T-helper 1 cell treated with Interleukin-12 subunit alpha and Interleukin-12 subunit beta and Interleukin-4 antibody, amounts not matched to agents 30 μg/mL and 1 μg/mL, for 36 hours (primary cell): ENCODE data around the gene ITCH.

ENCODE experiments used
- H3K27ac Mint-ChIP-seq: one replicate; pipeline ENCODE4 v1.8.0; 2021; ENCODE audit warnings: mild to moderate bottlenecking, mixed read lengths
- H3K27me3 Mint-ChIP-seq: one replicate; pipeline ENCODE4 v1.8.0; 2021; ENCODE audit warnings: low read depth, mixed read lengths
- H3K36me3 Mint-ChIP-seq: one replicate; pipeline ENCODE4 v1.8.0; 2021; ENCODE audit warnings: low read depth, mixed read lengths
- H3K4me1 Mint-ChIP-seq: one replicate; pipeline ENCODE4 v1.8.0; 2021; ENCODE audit warnings: low read depth, mixed read lengths
- H3K4me3 Mint-ChIP-seq: one replicate; pipeline ENCODE4 v1.8.0; 2021; ENCODE audit warnings: mild to moderate bottlenecking, moderate library complexity, mixed read lengths
- H3K9me3 Mint-ChIP-seq: one replicate; pipeline ENCODE4 v1.8.0; 2021; ENCODE audit warnings: mixed read lengths

Gene ITCH

DNA sequence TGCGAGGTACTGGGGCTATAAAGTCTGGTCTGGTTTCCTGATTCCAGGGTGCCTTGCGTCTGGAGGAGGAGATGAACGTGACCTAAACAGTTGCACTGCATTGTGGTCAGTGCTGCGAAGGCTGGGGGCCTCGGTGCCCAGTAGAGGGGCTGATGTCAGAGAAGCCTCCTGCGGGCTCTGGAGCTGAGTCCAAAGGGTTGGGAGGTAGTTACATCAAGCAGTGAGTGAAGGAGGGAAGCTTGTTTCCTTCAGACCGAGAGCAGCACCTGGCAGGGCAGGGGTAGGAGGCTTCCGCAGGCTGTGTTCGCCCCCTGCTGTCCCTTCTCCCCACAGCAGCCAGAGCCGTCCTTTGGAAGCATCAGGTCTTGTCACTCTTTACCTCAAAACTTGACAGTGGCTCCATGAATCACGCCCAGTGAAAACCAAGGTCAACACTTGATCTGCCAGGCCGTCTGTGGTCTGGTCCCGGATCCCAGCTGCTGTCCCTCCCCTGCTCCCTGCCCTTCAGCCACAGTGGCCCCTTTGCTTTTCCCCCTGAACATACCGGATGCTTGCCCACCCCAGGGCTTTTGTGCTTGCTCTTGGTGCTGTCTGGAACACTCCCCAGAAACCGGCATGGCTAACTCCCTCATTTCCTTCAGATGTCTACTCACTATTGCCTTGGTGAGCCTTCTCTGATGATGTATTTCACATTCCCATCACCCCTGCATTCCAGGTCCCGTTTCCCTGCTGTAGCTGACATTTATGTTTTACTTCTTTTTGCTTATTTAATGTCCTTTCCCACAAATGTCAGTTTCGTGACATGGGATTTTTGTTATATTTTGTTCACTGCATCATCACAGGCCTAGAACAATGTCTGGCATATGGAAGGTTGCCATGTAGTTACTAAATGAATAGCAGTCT lies 160.1 kb downstream of the ITCH start:
- Mint-ChIP-seq H3K27me3 (no peaks in the 10 kb centered on the region), H3K36me3 (peaks cover 10% of the 10 kb centered on the region), H3K9me3 (no peaks in the 10 kb centered on the region), H3K27ac (peak overlapping the region; percentile 59), H3K4me3 (no peak overlapping the region), H3K4me1 (peaks cover 13% of the 10 kb centered on the region)

- H3K27ac Mint-ChIP-seq = no peak overlapping the region
These were observed 161.4 kb downstream of the ITCH start for GRCh38 chr20:34524426-34524825.

DNA sequence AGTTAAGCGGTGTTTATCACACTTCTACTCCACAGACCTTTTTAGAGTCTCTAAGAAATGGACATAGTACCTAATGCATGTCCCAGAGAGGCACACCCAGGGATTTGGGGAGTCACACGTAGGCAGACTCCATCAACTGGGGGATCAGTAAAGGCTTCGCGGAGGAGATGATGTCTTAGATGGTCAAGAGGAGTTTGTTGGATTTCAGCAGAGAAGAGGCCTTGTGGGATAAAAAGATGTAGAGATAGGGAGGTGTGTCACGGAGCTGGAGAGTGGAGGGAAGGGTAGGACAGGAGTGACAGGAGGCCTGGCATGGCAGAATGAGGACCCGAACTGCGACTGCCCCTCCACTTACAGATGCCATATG lies 162.3 kb downstream of the ITCH start:
- H3K27ac Mint-ChIP-seq = no peak overlapping the region
- no peak overlapping the region for H3K4me3 Mint-ChIP-seq

More at GRCh38 chr20:34524426-34524825, 161.4 kb downstream of the ITCH start:
- peaks cover 8% of the 10 kb centered on the region for H3K4me1 Mint-ChIP-seq
- H3K27me3 Mint-ChIP-seq = no peaks in the 10 kb centered on the region
- peaks cover 15% of the 10 kb centered on the region for H3K36me3 Mint-ChIP-seq
- no peaks in the 10 kb centered on the region for H3K9me3 Mint-ChIP-seq
- H3K4me3 Mint-ChIP-seq = no peak overlapping the region

GRCh38 chr20:34525709-34526416 lies 162.8 kb downstream of the ITCH start:
- peaks cover 7% of the 10 kb centered on the region for H3K4me1 Mint-ChIP-seq
- peaks cover 18% of the 10 kb centered on the region for H3K36me3 Mint-ChIP-seq
- H3K4me3 Mint-ChIP-seq = no peak overlapping the region
- H3K9me3 Mint-ChIP-seq = no peaks in the 10 kb centered on the region
- H3K27ac Mint-ChIP-seq = no peak overlapping the region
- no peaks in the 10 kb centered on the region for H3K27me3 Mint-ChIP-seq

More for the DNA sequence above, 162.3 kb downstream of the ITCH start:
- Mint-ChIP-seq H3K36me3 (peaks cover 15% of the 10 kb centered on the region), H3K4me1 (peaks cover 7% of the 10 kb centered on the region), H3K9me3 (no peaks in the 10 kb centered on the region), H3K27me3 (no peaks in the 10 kb centered on the region)

GRCh38 chr20:34526466-34526865 lies 163.4 kb downstream of the ITCH start:
- Mint-ChIP-seq H3K4me3 (no peak overlapping the region), H3K9me3 (no peaks in the 10 kb centered on the region), H3K27me3 (no peaks in the 10 kb centered on the region), H3K27ac (no peak overlapping the region), H3K36me3 (peaks cover 20% of the 10 kb centered on the region), H3K4me1 (peaks cover 7% of the 10 kb centered on the region)

DNA sequence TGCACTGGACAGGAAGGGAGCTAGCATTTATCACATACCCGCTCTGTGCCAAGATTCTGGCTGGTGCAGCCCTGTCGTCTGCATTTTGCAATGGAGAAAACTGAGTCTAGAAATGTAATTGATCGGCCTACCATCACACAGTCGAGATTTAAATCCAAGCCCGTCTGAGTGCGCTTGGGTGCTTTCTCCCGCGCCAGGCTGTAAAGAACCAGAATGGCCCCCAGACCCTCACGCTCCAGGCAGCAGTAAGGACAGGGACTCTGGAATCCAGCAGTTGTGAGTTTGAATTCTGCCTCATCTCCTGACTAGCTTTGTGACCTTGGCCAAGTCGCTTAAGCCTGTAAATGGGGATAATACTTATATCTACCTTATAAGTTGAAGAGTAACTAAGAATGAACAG lies 163.9 kb downstream of the ITCH start:
- Mint-ChIP-seq H3K4me1 (peaks cover 4% of the 10 kb centered on the region), H3K4me3 (no peak overlapping the region), H3K9me3 (no peaks in the 10 kb centered on the region), H3K36me3 (peaks cover 21% of the 10 kb centered on the region), H3K27ac (no peak overlapping the region), H3K27me3 (no peaks in the 10 kb centered on the region)

DNA sequence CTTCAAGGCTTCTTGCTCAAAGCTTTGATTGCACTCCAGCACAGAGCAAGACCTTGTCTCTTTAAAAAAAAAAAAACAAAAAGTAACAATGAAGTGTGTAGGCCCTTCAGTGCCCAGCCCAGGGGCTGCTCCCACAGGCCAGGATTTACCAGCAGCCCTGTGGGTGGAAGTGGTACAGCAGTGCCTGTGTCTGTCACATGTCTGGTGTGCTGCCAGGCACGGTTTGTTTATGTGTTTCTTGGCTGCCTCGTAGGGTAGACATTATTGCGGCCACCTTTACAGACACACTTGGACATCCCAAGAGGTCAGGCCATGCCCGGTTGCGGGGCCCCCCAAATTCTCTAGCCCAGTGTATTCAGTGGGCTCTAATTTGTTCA lies 165.8 kb downstream of the ITCH start:
- Mint-ChIP-seq H3K27me3 (no peaks in the 10 kb centered on the region), H3K4me3 (no peak overlapping the region), H3K9me3 (no peaks in the 10 kb centered on the region), H3K36me3 (peaks cover 15% of the 10 kb centered on the region), H3K27ac (no peak overlapping the region), H3K4me1 (no peaks in the 10 kb centered on the region)

DNA sequence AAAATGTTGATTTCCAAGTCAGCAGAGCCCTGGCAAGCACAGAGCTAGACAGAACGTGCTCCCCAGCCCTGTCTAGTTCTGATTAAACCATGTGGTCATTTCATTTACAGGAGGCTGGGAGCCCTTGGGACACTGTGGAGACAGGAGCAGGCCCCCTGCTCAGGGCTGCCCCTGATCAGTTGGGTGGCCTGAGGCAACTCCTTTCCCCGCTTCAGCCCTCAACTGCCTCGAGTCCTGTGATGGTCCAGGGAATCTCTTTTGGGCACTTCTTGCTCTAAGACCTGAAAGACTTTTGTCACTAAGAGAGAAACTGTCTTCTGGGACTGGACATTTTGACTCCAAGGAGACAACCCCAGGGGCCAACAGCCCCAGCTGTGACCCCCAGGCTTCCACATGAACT lies 166.7 kb downstream of the ITCH start:
- H3K27ac Mint-ChIP-seq = no peak overlapping the region
- no peaks in the 10 kb centered on the region for H3K27me3 Mint-ChIP-seq
- H3K4me1 Mint-ChIP-seq = no peaks in the 10 kb centered on the region
- no peaks in the 10 kb centered on the region for H3K9me3 Mint-ChIP-seq
- no peak overlapping the region for H3K4me3 Mint-ChIP-seq
- peaks cover 17% of the 10 kb centered on the region for H3K36me3 Mint-ChIP-seq

- H3K4me3 Mint-ChIP-seq = no peak overlapping the region
- no peaks in the 10 kb centered on the region for H3K9me3 Mint-ChIP-seq
- H3K27me3 Mint-ChIP-seq = no peaks in the 10 kb centered on the region
- H3K36me3 Mint-ChIP-seq = peaks cover 21% of the 10 kb centered on the region
- no peak overlapping the region for H3K27ac Mint-ChIP-seq
- no peaks in the 10 kb centered on the region for H3K4me1 Mint-ChIP-seq
These were observed 167.3 kb downstream of the ITCH start for GRCh38 chr20:34530342-34530741.

DNA sequence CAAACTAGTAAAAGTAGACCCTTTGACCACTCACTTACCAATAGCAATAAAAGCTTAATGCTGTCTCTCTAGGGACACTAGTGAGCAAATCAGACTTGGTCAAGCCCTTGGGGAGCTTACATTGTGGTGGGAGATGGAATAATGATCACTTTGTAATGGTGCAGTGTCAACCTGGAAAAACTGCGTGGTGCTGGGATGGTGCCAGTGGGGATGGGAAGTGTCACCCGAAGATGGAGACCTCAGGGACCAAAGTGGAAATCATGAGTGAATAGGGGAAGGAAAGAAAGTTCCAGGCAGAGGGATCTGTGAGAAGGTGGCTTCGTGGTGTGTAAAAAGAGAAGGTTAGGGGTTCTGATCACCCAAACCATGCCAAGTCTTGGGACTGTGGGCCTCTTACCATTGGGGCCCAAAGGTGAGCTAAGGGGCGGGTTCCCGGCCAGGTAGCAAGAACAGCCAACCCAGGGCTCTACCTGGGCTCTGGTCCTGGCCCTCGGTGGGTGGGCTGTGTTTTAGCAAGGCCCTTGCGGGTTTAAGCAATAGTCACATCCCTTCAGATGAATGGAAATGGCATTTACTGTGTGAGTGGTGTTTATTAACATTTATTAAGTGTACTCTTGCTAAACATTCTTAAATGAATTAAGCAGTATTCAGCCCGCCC lies 168.7 kb downstream of the ITCH start:
- H3K4me1 Mint-ChIP-seq = no peaks in the 10 kb centered on the region
- H3K9me3 Mint-ChIP-seq = no peaks in the 10 kb centered on the region
- H3K27me3 Mint-ChIP-seq = no peaks in the 10 kb centered on the region
- no peak overlapping the region for H3K4me3 Mint-ChIP-seq
- H3K27ac Mint-ChIP-seq = no peak overlapping the region
- peaks cover 27% of the 10 kb centered on the region for H3K36me3 Mint-ChIP-seq

DNA sequence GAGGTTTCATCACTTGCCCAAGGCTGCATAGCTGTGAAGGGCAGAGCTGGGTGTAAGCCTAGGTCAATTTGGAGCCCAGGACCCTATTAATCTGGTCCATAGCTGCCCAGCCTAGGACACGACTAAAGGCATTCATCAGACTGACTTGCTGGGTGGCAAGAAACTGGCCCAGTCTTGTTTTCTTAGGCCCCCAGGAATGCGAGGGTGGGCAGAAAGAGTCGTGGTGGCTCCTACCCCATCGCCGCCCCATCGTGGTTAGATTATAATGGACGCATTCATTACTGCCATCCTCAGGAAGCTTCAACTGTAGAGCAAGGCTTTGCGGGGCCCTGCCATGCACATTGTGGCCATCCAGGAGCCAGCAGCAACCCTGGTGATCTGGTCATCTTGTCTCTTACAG lies 169.2 kb downstream of the ITCH start:
- H3K27me3 Mint-ChIP-seq = no peaks in the 10 kb centered on the region
- peaks cover 3% of the 10 kb centered on the region for H3K4me1 Mint-ChIP-seq
- H3K4me3 Mint-ChIP-seq = no peak overlapping the region
- H3K36me3 Mint-ChIP-seq = peaks cover 31% of the 10 kb centered on the region
- no peak overlapping the region for H3K27ac Mint-ChIP-seq
- H3K9me3 Mint-ChIP-seq = no peaks in the 10 kb centered on the region

DNA sequence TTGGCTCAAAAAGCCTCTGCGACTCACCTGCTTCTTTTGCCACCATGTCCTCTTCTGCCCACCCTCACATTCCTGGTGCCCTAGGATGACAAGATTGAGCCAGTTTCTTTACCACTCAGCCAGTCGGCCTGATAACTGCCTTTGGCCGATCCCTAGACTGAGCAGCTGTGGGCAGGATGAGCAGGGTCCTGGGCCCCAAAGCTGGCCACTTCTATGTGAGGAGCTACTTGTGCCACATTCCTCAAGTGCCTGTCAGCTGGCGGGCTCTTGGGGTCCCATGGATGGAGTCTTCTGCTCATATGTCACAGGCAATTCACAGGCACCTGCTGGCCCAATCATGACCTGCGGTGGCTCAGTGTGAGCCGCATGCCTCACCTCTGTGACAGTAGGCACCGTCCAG lies 169.7 kb downstream of the ITCH start:
- H3K4me3 Mint-ChIP-seq = no peak overlapping the region
- no peaks in the 10 kb centered on the region for H3K9me3 Mint-ChIP-seq
- peaks cover 3% of the 10 kb centered on the region for H3K4me1 Mint-ChIP-seq
- H3K27ac Mint-ChIP-seq = no peak overlapping the region
- peaks cover 29% of the 10 kb centered on the region for H3K36me3 Mint-ChIP-seq
- H3K27me3 Mint-ChIP-seq = no peaks in the 10 kb centered on the region

- peaks cover 3% of the 10 kb centered on the region for H3K4me1 Mint-ChIP-seq
- no peaks in the 10 kb centered on the region for H3K9me3 Mint-ChIP-seq
- H3K27ac Mint-ChIP-seq = no peak overlapping the region
- peaks cover 26% of the 10 kb centered on the region for H3K36me3 Mint-ChIP-seq
- no peaks in the 10 kb centered on the region for H3K27me3 Mint-ChIP-seq
- H3K4me3 Mint-ChIP-seq = no peak overlapping the region
These were observed 171.5 kb downstream of the ITCH start for GRCh38 chr20:34534391-34535165.

GRCh38 chr20:34535301-34535840 lies 172.3 kb downstream of the ITCH start:
- H3K4me3 Mint-ChIP-seq = no peak overlapping the region
- H3K27me3 Mint-ChIP-seq = no peaks in the 10 kb centered on the region
- peaks cover 27% of the 10 kb centered on the region for H3K36me3 Mint-ChIP-seq
- H3K9me3 Mint-ChIP-seq = no peaks in the 10 kb centered on the region
- peaks cover 3% of the 10 kb centered on the region for H3K4me1 Mint-ChIP-seq
- no peak overlapping the region for H3K27ac Mint-ChIP-seq
